EL (cell line): ENCODE measurements around the gene SUSD5.
"Not testable (repeated sequence)": the region's sequence is repeated elsewhere in the genome, so short reads cannot be mapped to it uniquely, and the experiment has no call there.

Experiments
- DNase-seq: peaks from one replicate; pipeline ENCODE4 v3.0.0-alpha.2; 2016

Gene SUSD5

DNA sequence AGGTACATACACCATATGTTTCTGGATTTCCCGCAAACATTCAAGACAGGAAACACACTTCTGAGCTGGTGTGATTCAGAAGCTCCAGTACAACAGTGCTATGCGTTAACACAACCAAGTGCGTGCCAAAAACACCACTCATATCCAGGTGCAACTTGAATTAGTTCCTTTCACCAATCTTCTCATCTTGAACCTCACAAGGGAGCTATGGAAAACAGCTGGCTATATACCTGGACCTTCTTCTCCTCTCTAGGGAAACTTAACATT lies 31.3 kb downstream of the SUSD5 start:
- no peak for DNase-seq

GRCh38 chr3:33186524-33187367 lies 31.9 kb downstream of the SUSD5 start:
- DNase-seq, result peak; percentile 56

DNA sequence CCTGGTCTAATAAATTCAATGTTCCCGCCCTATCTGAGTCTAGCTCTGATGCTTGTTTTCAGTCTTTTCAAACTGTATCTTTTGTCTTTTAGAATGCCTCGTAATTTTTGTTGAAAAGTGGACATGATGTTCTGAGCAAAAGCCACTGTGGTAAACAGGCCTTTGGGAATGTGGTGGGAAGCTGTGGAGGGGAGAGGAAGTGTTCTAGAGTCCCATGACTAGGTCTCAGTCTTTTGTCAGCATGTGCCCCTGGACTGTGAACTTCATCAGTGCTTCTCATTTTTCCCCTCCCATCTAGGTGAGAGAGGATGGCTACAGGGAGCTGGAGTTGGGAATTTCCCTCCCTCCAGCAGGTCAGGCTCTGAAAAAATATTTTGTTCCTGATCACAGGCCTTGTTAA lies 33.7 kb downstream of the SUSD5 start:
- DNase-seq, result no peak

DNA sequence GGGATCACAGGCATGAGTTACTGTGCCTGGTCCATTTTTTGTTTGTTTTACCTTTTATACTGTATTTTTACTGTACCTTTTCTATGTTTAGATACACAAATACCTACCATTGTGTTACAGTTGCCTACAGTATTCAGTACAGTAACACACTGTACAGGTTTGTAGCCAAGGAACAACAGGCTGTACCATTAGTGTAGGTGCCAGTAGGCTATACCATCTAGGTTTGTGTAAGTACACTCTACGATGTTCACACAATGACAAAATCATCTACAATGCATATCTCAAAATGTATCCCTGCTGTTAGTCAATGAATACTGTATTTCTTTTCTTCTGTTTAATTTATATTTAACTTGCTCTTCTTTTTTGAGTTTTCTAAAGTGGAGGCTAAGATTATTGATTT lies 37.0 kb downstream of the SUSD5 start:
- DNase-seq, result not testable (repeated sequence)

DNA sequence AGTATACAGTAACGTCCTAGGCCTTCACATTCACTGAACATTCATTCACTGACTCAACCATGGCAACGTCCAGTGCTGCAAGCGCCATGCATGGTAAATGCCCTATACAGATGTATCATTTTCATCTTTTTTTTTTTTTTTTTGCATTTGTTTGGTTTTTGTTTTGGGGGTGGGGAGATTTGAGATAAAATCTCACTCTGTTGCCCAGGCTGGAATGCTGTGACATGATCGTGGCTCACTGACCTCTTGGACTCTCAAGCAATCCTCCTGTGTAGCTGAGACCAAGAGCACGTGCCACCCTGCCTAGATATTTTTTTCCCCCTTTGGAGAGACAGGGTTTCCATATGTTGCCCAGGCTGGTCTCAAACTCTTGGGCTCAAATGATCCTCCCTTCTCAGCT lies 37.4 kb downstream of the SUSD5 start:
- peak; percentile 21 for DNase-seq

GRCh38 chr3:33179132-33179531 lies 39.5 kb downstream of the SUSD5 start:
- no peak for DNase-seq

DNA sequence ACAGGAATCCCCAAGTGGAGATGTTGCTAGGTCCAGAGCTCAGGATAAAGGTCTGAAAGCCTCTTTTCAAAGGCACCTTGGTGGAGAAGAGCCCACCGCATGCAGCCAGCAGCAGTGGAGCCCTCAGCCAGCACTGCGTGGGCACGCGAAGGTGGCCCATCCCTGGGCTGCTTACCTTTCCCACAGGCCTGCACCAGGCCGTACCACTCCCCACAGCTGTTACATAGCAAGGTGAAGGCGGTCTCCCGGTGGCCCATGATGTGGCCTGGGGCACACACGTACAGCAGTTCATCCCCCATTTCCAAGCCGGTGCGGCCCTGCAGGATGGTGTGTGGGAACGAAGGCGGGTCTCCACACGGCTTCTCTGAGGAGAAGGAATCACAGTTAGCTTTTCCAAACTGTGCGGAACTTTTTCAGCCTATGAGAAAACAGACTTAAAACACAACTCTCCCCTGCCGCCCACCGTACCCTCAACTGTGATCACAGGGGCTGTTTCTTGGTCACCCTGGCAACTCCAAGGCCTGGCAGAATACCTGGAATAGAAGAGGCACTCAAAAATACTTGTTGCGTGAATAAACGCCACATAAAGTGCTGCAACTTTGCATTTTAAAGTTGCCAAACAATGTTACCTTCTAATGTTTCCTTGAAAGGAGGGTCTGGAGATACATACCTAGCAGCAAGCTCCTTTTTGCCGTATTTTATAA lies 43.7 kb downstream of the SUSD5 start:
- DNase-seq, result no peak

DNA sequence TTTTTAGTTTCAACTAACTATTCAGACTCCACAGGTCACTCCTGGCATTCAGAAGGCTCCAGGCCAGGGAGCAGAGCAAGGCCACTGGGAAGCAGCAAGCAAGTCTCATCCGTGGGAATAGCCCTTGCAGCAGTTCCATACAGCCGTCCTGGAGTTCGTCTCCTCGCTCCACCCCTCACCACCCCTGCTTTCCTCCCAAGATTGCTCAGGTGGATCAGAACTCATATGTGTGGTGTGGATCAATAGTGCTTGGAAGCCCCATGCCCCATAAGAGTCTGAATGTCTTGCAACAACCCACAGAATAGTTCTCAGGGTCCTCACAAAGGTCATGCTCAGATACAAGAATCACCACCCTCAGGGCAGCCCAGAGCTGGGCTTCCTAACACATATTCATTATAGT lies 44.5 kb downstream of the SUSD5 start:
- no peak for DNase-seq

DNA sequence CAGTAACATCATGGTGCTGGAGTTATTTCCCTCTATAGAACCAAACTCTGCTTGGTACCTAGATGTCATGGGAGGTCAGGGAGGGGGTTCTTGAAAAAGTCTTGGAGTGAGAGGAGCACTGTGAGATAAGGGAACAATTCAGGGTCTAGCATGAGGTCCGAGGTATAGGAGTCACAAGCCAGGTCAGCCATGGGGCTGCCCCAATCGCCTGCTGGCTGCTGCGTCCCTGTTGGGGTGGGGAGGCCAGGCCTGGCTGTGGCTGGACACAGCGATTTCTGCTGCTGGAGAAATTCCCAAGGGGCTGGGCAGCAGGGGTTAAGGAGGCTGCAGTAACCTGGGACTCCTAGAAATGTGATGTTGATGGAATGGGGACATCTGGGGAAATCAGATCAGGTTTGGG lies 44.9 kb downstream of the SUSD5 start:
- no peak for DNase-seq

- DNase-seq, result no peak
Measured at GRCh38 chr3:33173103-33173502, 45.5 kb downstream of the SUSD5 start.

DNA sequence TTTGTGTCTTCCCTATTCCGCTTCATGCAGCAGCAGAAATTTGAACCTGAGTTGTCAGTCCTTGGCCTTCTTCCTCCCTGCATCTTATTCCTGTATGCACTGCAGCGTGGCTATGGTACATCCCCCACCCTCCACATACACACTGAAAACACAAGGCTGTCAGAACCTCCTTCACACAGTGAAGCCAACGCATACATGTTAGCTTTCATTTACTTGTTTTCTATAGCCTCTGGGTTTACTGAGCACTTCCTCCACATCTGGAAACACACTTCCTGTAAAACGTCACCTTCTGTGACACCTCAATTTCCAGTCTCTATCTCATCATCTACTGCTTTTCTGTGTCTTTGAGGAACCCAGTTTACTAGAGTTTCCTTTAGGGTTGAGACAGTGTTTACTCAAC lies 47.0 kb downstream of the SUSD5 start:
- DNase-seq, result no peak

- DNase-seq, result no peak
Measured at GRCh38 chr3:33170531-33170930, 48.1 kb downstream of the SUSD5 start.

DNA sequence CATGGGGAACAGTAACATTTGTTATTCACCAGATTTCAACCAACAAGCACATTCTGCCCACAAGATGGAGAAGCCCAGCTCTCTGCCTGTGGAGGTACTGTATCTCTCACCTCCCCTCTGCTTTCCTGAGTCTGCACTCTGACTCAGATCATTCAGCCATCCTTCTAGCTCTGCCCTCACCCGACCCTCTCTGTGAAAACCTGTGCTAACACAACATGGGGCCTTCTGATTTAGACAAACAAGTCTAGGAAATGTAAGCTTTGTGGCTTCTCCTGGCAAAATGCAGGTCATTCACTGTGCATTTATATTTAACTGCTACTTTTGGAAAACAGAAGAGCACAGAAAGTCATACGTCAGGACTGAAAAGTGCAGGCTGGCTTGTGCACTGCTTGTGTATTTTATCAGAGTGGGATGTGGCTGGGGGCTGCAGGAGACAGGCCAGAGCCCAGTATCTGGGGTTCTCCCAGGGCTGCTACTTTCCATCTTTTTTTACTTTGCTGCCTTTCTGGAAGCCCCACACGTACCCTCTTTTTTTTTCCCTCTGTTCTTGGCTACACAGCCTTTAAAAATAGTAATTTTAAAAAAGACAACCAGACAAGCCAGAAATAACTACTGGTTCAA lies 50.8 kb downstream of the SUSD5 start:
- DNase-seq, result no peak

DNA sequence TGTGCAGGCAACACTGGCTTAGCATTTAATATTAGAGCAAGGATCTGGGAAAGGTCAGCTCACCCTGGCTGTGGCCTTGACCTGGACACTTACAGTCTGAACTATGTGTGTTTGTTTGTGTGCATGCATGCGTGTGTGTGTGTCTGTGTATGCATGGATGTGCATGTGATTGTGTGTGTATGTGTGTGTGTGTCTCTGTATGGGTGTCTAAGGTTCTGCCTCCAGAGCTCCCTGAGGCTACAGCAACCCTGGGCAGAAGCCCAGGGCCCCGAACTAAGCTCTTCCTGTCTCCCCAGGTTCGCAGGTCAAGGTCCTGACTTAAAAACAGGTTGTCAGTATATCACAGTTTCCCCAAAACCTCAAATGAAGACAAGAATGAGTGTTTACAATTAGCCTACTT lies 51.3 kb downstream of the SUSD5 start:
- DNase-seq, result no peak

GRCh38 chr3:33166095-33166494 lies 52.5 kb downstream of the SUSD5 start:
- DNase-seq, result no peak

- DNase-seq, result no peak
Measured at GRCh38 chr3:33165372-33165771, 53.2 kb downstream of the SUSD5 start.

- not testable (repeated sequence) for DNase-seq
Measured at GRCh38 chr3:33162621-33163020, 56.0 kb downstream of the SUSD5 start.

DNA sequence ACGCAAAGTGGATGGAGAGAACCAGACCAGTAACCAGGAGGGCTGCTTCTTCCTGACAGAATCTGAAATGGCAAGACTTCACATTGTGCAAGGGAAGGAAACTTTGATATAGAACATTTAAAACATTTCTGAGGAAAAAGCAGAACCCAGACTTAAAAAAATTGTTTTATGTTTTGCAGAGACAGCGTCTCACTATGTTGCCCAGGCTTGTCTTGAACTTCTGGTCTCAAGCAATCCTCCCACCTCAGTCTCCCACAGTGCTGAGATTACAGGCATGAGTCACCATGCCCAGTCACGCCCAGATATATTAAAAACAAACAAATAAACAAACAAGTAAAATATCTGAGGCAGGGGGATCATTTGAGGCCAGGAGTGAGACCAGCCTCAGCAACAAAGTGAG lies 58.6 kb downstream of the SUSD5 start:
- no peak for DNase-seq

GRCh38 chr3:33159234-33159633 lies 59.4 kb downstream of the SUSD5 start:
- DNase-seq, result no peak

DNA sequence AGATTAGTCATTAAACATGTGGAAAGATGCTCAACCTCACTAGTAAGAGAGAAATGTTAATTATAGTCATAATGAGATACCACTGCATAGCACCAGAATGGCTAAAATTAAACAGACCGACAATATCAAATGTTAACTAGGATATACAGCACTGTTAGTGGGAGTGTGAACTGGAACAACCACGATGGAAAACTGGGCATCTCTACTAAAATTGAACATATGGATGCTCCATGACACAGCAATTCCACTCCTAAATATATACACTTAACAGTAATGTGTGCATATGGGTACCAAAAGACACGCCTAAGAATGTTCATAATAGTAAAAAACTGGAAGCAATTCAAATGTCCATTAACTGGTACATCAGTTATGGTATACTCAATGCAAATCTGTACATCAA lies 63.3 kb downstream of the SUSD5 start:
- DNase-seq, result no peak

DNA sequence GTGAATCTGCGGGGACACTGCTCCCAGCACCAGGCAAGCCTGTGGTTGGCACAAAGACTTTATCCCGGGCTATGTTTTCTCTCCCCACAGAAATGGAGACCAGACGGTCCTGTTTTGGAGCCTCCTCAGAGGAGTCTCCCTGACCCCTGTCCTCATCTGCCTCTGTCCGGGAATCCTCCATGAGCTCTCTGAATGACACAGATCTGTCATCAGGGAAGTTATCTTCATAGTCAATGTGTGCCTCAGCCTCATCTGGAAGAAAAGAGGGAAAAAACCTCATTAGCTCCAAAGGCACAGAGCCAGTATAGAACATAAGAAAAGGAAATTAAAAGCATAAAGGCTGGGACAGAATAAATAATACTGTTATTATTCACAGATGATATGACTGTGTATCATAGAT lies 64.8 kb downstream of the SUSD5 start:
- DNase-seq, result no peak

DNA sequence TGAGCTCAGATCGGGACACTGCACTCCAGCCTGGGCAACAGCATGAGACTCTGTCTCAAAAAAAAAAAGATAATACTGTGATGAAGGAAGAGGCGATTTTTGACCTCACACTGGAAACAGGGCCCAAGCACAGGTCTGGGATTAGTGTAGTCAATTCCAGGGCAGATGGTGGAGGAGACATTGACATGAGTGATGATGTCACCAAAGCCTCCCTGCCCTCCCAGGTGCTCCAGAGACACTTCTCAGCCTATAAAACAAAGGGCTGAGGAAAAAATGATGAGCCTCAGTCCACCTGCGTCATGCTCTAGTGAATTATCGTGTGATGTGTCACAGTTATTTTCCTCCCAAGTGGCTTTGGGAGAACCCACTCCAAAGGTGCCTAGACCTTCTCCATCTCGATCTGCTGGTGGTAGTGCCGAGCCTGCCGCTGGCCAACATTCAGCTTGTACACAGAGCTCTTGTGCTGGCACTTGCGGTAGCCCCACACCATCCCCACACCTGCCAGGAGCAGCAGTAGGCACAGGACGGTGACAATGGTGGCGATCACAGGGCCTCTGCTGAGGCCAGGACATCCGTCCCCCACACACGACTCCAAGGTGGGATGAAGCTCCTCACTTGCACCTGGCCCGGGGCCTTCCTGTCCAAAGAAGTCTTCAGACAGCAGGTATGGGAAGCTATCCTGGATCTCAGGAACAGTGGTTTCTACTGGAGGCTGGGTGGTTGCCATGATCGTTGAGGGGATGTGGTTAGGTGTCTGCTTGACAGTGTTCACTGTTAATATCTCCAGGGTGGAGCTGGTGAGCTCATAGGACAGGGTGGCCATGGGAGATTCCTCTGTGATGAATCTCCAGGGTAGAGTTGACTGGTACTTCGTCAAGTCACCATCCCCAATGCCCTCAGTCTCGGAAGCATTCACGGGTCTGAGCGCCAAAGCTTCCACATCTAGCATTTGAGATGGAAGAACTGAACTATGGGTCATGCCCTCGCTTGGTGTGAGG lies 65.9 kb downstream of the SUSD5 start:
- peak; percentile 48 for DNase-seq

DNA sequence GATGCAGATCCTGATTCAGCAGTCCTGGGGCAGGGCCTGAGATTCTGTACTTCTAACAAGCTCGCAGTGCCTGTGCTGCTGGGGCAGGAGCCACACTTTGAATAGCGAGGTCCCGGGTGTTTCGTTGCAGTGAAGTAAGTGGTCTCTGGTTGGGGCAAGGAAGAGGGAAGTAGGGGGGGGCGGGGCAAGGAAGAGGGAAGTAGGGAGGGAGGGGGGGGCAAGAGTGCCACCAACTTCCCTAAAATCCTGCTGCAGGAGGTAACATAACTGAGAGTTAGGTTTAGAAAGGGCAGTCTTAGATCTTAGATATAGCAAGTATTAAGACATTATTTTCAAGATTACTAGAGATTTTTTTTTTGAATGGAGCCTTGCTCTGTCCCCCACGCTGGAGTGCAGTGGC lies 69.3 kb downstream of the SUSD5 start:
- DNase-seq, result no peak
